GM18498 (cell line): ENCODE data around the gene CYTL1.
A peak's percentile ranks its signal among the peaks of the same experiment; 100 is the strongest.
"Not testable (repeated sequence)": the region's sequence is repeated elsewhere in the genome, so short reads cannot be mapped to it uniquely, and the experiment has no call there.

ENCODE experiments used
- ATAC-seq: cut with Tn5 transposase; IDR thresholded peaks from one replicate; pipeline ENCODE4 v1.9.1; 2021; ENCODE audit warnings: mild to moderate bottlenecking, moderate library complexity; ENCODE audit not compliant: unreplicated experiment

CYTL1 gene

GRCh38 chr4:5003372-5003857 is 15.8 kb downstream of the CYTL1 start:
- no peak for ATAC-seq

GRCh38 chr4:5001641-5002040 is 17.6 kb downstream of the CYTL1 start:
- ATAC-seq = not testable (repeated sequence)

GRCh38 chr4:4996935-4997334 is 22.3 kb downstream of the CYTL1 start:
- not testable (repeated sequence) for ATAC-seq

GRCh38 chr4:4995908-4996265 is 23.4 kb downstream of the CYTL1 start:
- no peak for ATAC-seq

GRCh38 chr4:4995103-4995907 is 24.0 kb downstream of the CYTL1 start:
- ATAC-seq = peak; percentile 79

- ATAC-seq = no peak
Measured at GRCh38 chr4:4994312-4995097, 24.8 kb downstream of the CYTL1 start.

- ATAC-seq = no peak
Measured at GRCh38 chr4:4992833-4993232, 26.4 kb downstream of the CYTL1 start.

- ATAC-seq = no peak
Measured at GRCh38 chr4:4991541-4992099, 27.6 kb downstream of the CYTL1 start.

GRCh38 chr4:4990857-4991540 is 28.3 kb downstream of the CYTL1 start:
- ATAC-seq = no peak

- ATAC-seq = no peak
Measured at GRCh38 chr4:4990329-4990728, 28.9 kb downstream of the CYTL1 start.

- ATAC-seq = no peak
Measured at GRCh38 chr4:4989083-4989622, 30.1 kb downstream of the CYTL1 start.

GRCh38 chr4:4987656-4988055 is 31.6 kb downstream of the CYTL1 start:
- no peak for ATAC-seq

- no peak for ATAC-seq
Measured at GRCh38 chr4:4986841-4987240, 32.4 kb downstream of the CYTL1 start.

- no peak for ATAC-seq
Measured at GRCh38 chr4:4985844-4986243, 33.4 kb downstream of the CYTL1 start.

- ATAC-seq = no peak
Measured at GRCh38 chr4:4985036-4985435, 34.2 kb downstream of the CYTL1 start.

- ATAC-seq = no peak
Measured at GRCh38 chr4:4984186-4984585, 35.1 kb downstream of the CYTL1 start.

- ATAC-seq = no peak
Measured at GRCh38 chr4:4981827-4982226, 37.4 kb downstream of the CYTL1 start.

GRCh38 chr4:4981427-4981826 is 37.8 kb downstream of the CYTL1 start:
- no peak for ATAC-seq

- ATAC-seq = no peak
Measured at GRCh38 chr4:4980621-4981230, 38.5 kb downstream of the CYTL1 start.

- ATAC-seq = no peak
Measured at GRCh38 chr4:4979971-4980370, 39.3 kb downstream of the CYTL1 start.
